GM23338 (cell line): ENCODE data around the gene PML. TPM values are rescaled to one million over a fixed set of nuclear protein-coding genes. Genes with fewer than 3 reads are reported as not detected.

Source experiments
- ATAC-seq: fragments of 200-7000 bp; cut with Tn5 transposase; 3 replicates; pipeline ENCODE4 v1.9.1; 2020
- DNase-seq: peaks from one replicate; pipeline ENCODE4 v3.0.0-alpha.2; 2015; ENCODE audit warnings: low spot score
- H2AFZ ChIP-seq: fragments of 200-600 bp; sonication (generic); 2 replicates; pipeline ENCODE4 v1.8.0; 2016; ENCODE audit warnings: antibody characterized with exemption, mild to moderate bottlenecking, moderate library complexity
- H3F3A ChIP-seq: fragments of 200-600 bp; sonication (generic); replicated peaks from 2 replicates; pipeline ENCODE4 v1.8.0; 2017; ENCODE audit warnings: antibody characterized with exemption, mixed run types, low read depth
- H3K27ac ChIP-seq: fragments of 200-600 bp; sonication (generic); 2 replicates; pipeline ENCODE4 v1.6.1; 2016; ENCODE audit warnings: low read depth
- H3K27me3 ChIP-seq: fragments of 200-600 bp; sonication (generic); 2 replicates; pipeline ENCODE4 v1.8.0; 2016; ENCODE audit warnings: mild to moderate bottlenecking, mixed run types, moderate library complexity; ENCODE audit not compliant: insufficient read depth
- H3K36me3 ChIP-seq: fragments of 200-600 bp; sonication (generic); 2 replicates; pipeline ENCODE4 v1.8.0; 2016; ENCODE audit warnings: mild to moderate bottlenecking; ENCODE audit not compliant: insufficient read depth
- H3K4me1 ChIP-seq: fragments of 200-600 bp; sonication (generic); 2 replicates; pipeline ENCODE4 v1.8.0; 2016; ENCODE audit warnings: mild to moderate bottlenecking, moderate library complexity; ENCODE audit not compliant: insufficient read depth
- H3K4me2 ChIP-seq: fragments of 200-600 bp; sonication (generic); 2 replicates; pipeline ENCODE4 v1.7.1; 2017; ENCODE audit warnings: mixed run types
- H3K4me3 ChIP-seq: fragments of 200-600 bp; sonication (generic); 2 replicates; pipeline ENCODE4 v1.6.1; 2016; ENCODE audit warnings: mixed run types
- H3K79me2 ChIP-seq: fragments of 200-600 bp; sonication (generic); replicated peaks from 2 replicates; pipeline ENCODE4 v1.8.0; 2017; ENCODE audit warnings: mild to moderate bottlenecking; ENCODE audit not compliant: insufficient read depth
- H3K9me2 ChIP-seq: fragments of 200-600 bp; sonication (generic); 2 replicates; pipeline ENCODE4 v1.8.0; 2017; ENCODE audit not compliant: insufficient read depth
- H4K20me1 ChIP-seq: fragments of 200-600 bp; sonication (generic); replicated peaks from 2 replicates; pipeline ENCODE4 v1.8.0; 2017; ENCODE audit warnings: mild to moderate bottlenecking; ENCODE audit not compliant: insufficient read depth
- H3K27ac Mint-ChIP-seq: 2 replicates; pipeline ENCODE4 v1.8.0; 2020; ENCODE audit warnings: inconsistent platforms, mild to moderate bottlenecking, moderate library complexity, mixed read lengths
- H3K27me3 Mint-ChIP-seq: 3 replicates; pipeline ENCODE4 v1.8.0; 2022; ENCODE audit warnings: low read depth, mild to moderate bottlenecking, moderate library complexity, mixed read lengths, inconsistent platforms; ENCODE audit not compliant: insufficient read depth, poor library complexity
- H3K36me3 Mint-ChIP-seq: 3 replicates; pipeline ENCODE4 v1.8.0; 2021; ENCODE audit warnings: low read depth, mild to moderate bottlenecking, inconsistent platforms, moderate library complexity, mixed read lengths
- H3K4me1 Mint-ChIP-seq: 3 replicates; pipeline ENCODE4 v1.8.0; 2020; ENCODE audit warnings: mild to moderate bottlenecking, inconsistent platforms, mixed read lengths
- H3K4me3 Mint-ChIP-seq: 3 replicates; pipeline ENCODE4 v1.8.0; 2021; ENCODE audit warnings: moderate library complexity, mild to moderate bottlenecking, inconsistent platforms, mixed read lengths
- H3K9me3 Mint-ChIP-seq: 3 replicates; pipeline ENCODE4 v1.8.0; 2020; ENCODE audit warnings: moderate library complexity, mild to moderate bottlenecking, inconsistent platforms, mixed read lengths
- CREB1 ChIP-seq: fragments of 250-450 bp; sonication (Bioruptor Pico); IDR thresholded peaks from 2 replicates; pipeline ENCODE4 v1.5.0; 2020; ENCODE audit warnings: low read depth, mild to moderate bottlenecking, moderate library complexity
- CTCF ChIP-seq, 2 experiments: fragments of 200-600 bp in 1 of 2; sonication (generic) in 1 of 2; conservative IDR thresholded peaks; 2 replicates each; pipeline versions ENCODE4 v1.5.1 to v1.6.1; 2016 to 2017; ENCODE audit warnings: antibody characterized with exemption in 2 of 2, low read depth in 2 of 2, mild to moderate bottlenecking in 2 of 2, moderate library complexity in 1 of 2
- ETS1 ChIP-seq: IDR thresholded peaks from 2 replicates; pipeline ENCODE4 v1.6.1; 2016; ENCODE audit warnings: antibody characterized with exemption
- EZH2 ChIP-seq: fragments of 200-600 bp; sonication (generic); IDR thresholded peaks from one replicate; pipeline ENCODE4 v1.8.0; 2017; ENCODE audit warnings: antibody characterized with exemption, mild to moderate bottlenecking, low read depth; ENCODE audit not compliant: unreplicated experiment
- EZH2phosphoT487 ChIP-seq: fragments of 200-600 bp; sonication (generic); IDR thresholded peaks from one replicate; pipeline ENCODE4 v1.8.1; 2018; ENCODE audit warnings: antibody characterized with exemption; ENCODE audit not compliant: unreplicated experiment
- JUNB ChIP-seq: IDR thresholded peaks from one replicate; pipeline ENCODE4 v1.6.1; 2016; ENCODE audit warnings: antibody characterized with exemption; ENCODE audit not compliant: unreplicated experiment
- NANOG ChIP-seq: IDR thresholded peaks from 2 replicates; pipeline ENCODE4 v1.6.1; 2016; ENCODE audit warnings: antibody characterized with exemption, borderline replicate concordance
- POLR2AphosphoS5 ChIP-seq: IDR thresholded peaks from 2 replicates; pipeline ENCODE4 v1.6.1; 2016; ENCODE audit warnings: antibody characterized with exemption, low read depth
- REST ChIP-seq: IDR thresholded peaks from one replicate; pipeline ENCODE4 v1.6.1; 2018; ENCODE audit warnings: antibody characterized with exemption; ENCODE audit not compliant: unreplicated experiment
- STAT1 ChIP-seq: IDR thresholded peaks from one replicate; pipeline ENCODE4 v1.6.1; 2016; ENCODE audit warnings: antibody characterized with exemption; ENCODE audit not compliant: unreplicated experiment
- ZNF114 ChIP-seq: fragments of 250-450 bp; sonication (Bioruptor Pico); IDR thresholded peaks from 2 replicates; pipeline ENCODE4 v1.5.0; 2020; ENCODE audit warnings: mild to moderate bottlenecking, moderate library complexity
- ZNF331 ChIP-seq: fragments of 250-450 bp; sonication (Bioruptor Pico); IDR thresholded peaks from 2 replicates; pipeline ENCODE4 v1.5.0; 2020; ENCODE audit warnings: low read depth, mild to moderate bottlenecking, moderate library complexity
- ZNF462 ChIP-seq: fragments of 250-450 bp; sonication (Bioruptor Pico); IDR thresholded peaks from 2 replicates; pipeline ENCODE4 v1.5.0; 2020; ENCODE audit warnings: mild to moderate bottlenecking, moderate library complexity
- polyA plus RNA-seq: library from polyadenylated mRNA; unstranded; fragments of >200 nt; fragmentation: Nextera tagmentation; extraction: Ambion mirVana; gene quantifications from 2 replicates; pipeline ENCODE4 v1.2.1, GENCODE V29; 2016
- total RNA-seq: library from RNA; depleted of rRNA; stranded (reverse); fragments of >200 nt; shearing (Covaris generic); gene quantifications from 2 replicates; pipeline ENCODE4 v1.2.3, GENCODE V29; 2014

PML gene
- total and polyA plus RNA-seq, 2 experiments from 2014 or later = 19.0 to 73.1 TPM

- TF ChIP-seq ZNF331 (CRISPR knock-in tag) (no peak), JUNB (no peak), ZNF462 (CRISPR knock-in tag) (no peak), EZH2phosphoT487 (no peak), STAT1 (no peak), ETS1 (no peak), ZNF114 (CRISPR knock-in tag) (no peak), REST (no peak), CTCF (conservative IDR thresholded peaks at IDR 0.05; ENCODE audit: low read depth in 2 of 2) (no peak), CREB1 (CRISPR knock-in tag) (no peak), NANOG (no peak), EZH2 (no peak), POLR2AphosphoS5 (no peak)
- no peak overlapping the region for H3K4me3 ChIP-seq
- no peaks in the 10 kb centered on the region; the same call in 1 of the 2 replicates for H3K36me3 ChIP-seq
- no peak for ATAC-seq
- H3K79me2 ChIP-seq = no peaks in the 10 kb centered on the region
- no peak for DNase-seq
- no peaks in the 10 kb centered on the region for H3K9me3 Mint-ChIP-seq
- no peaks in the 10 kb centered on the region for H3K4me1 ChIP-seq
- peaks cover 6% of the 10 kb centered on the region for H3K27me3 Mint-ChIP-seq
- H3K27me3 ChIP-seq = no peaks in the 10 kb centered on the region
- H2AFZ ChIP-seq = no peak overlapping the region
- H3K36me3 Mint-ChIP-seq = peaks cover 10% of the 10 kb centered on the region; the same call in 2 of the 3 replicates
- H3K27ac ChIP-seq = no peak overlapping the region
- H3K4me3 Mint-ChIP-seq = no peak overlapping the region
- H3K27ac Mint-ChIP-seq = no peak overlapping the region
- H3K4me2 ChIP-seq = no peak overlapping the region
- H4K20me1 ChIP-seq = no peaks in the 10 kb centered on the region; the same call in 1 of the 2 replicates
- H3K9me2 ChIP-seq = no peaks in the 10 kb centered on the region
- H3F3A ChIP-seq = no peaks in the 10 kb centered on the region
- no peaks in the 10 kb centered on the region for H3K4me1 Mint-ChIP-seq
Observed at GRCh38 chr15:74028646-74029045, 34.1 kb downstream of the PML start.
